H1 (cell line): ENCODE results near the gene SLC8A1. TPM values are rescaled to one million over a fixed set of nuclear protein-coding genes. Genes with fewer than 3 reads are reported as not detected.

Experiments
- CTCF ChIA-PET: fragments of 300-600 bp; sonication (Branson Sonifier 250); formaldehyde crosslinking; loops from one replicate; lab custom pipeline; 2021; ENCODE audit not compliant: partially characterized antibody; lab: Charles Lee
- POLR2A ChIA-PET: fragments of 300-600 bp; sonication (Branson Sonifier 250); formaldehyde crosslinking; loops from one replicate; lab custom pipeline; 2021; ENCODE audit warnings: inconsistent platforms; ENCODE audit not compliant: partially characterized antibody; lab: Charles Lee
- DNase-seq, 2 experiments: peaks; one replicate each; pipeline versions ENCODE4 v3.0.0 to v3.0.0-alpha.2; 2010 to 2022; ENCODE audit warnings: low spot score in 2 of 2, low read depth in 1 of 2, mixed read lengths in 1 of 2
- FAIRE-seq: peaks from 2 replicates; lab custom pipeline; 2011; peaks lifted over from hg19 to GRCh38; lab: Jason Lieb, UNC
- H2AFZ ChIP-seq: 2 replicates; pipeline ENCODE4 v1.8.1; 2012; ENCODE audit warnings: low read length, inconsistent platforms
- H2AK5ac ChIP-seq: 2 replicates; pipeline ENCODE4 v1.6.1; 2013; ENCODE audit warnings: low read depth, low read length
- H2BK120ac ChIP-seq: replicated peaks from 2 replicates; pipeline ENCODE3; 2013; ENCODE audit warnings: low read depth, low read length, inconsistent platforms
- H2BK12ac ChIP-seq: 2 replicates; pipeline ENCODE4 v1.6.1; 2013; ENCODE audit warnings: low read depth, low read length
- H2BK15ac ChIP-seq: 2 replicates; pipeline ENCODE4 v1.6.1; 2013; ENCODE audit warnings: low read length
- H2BK20ac ChIP-seq: 2 replicates; pipeline ENCODE4 v1.6.1; 2013; ENCODE audit warnings: low read length
- H2BK5ac ChIP-seq: 2 replicates; pipeline ENCODE4 v1.6.1; 2013; ENCODE audit warnings: low read depth, low read length
- H3K14ac ChIP-seq: 2 replicates; pipeline ENCODE4 v1.6.1; 2013; ENCODE audit warnings: inconsistent platforms; ENCODE audit not compliant: insufficient read length
- H3K18ac ChIP-seq: 2 replicates; pipeline ENCODE4 v1.6.1; 2013; ENCODE audit warnings: low read length; ENCODE audit errors: extremely low read depth
- H3K23ac ChIP-seq: 2 replicates; pipeline ENCODE4 v1.6.1; 2013; ENCODE audit warnings: inconsistent platforms; ENCODE audit not compliant: insufficient read length
- H3K23me2 ChIP-seq: 2 replicates; pipeline ENCODE4 v1.6.1; 2013; ENCODE audit warnings: low read depth, low read length
- H3K27ac ChIP-seq: 2 replicates; pipeline ENCODE4 v1.6.1; 2011; ENCODE audit warnings: low read depth, low read length, inconsistent platforms
- H3K27me3 ChIP-seq, 4 experiments: replicated peaks in 1 of 4; 1 replicate in 1 of 4; 2 replicates in 3 of 4; pipeline versions ENCODE4 v1.6.1 to v1.8.1; 2011 to 2013; ENCODE audit warnings: low read length in 3 of 4, mild to moderate bottlenecking in 3 of 4, inconsistent platforms in 2 of 4, mixed read lengths in 2 of 4, moderate library complexity in 1 of 4; ENCODE audit not compliant: control insufficient read depth in 3 of 4, insufficient read depth in 3 of 4; ENCODE audit errors: extremely low read depth in 1 of 4
- H3K36me3 ChIP-seq, 4 experiments: 2 replicates each; pipeline versions ENCODE4 v1.6.1 to v1.8.1; 2011 to 2013; ENCODE audit warnings: mild to moderate bottlenecking in 4 of 4, low read length in 3 of 4, moderate library complexity in 2 of 4, control low read depth in 1 of 4, inconsistent platforms in 1 of 4; ENCODE audit not compliant: insufficient read depth in 4 of 4, control insufficient read depth in 2 of 4
- H3K4ac ChIP-seq: replicated peaks from 2 replicates; pipeline ENCODE3; 2013; ENCODE audit warnings: low read length, low read depth, mixed read lengths, inconsistent platforms; ENCODE audit not compliant: insufficient read length
- H3K4me1 ChIP-seq, 4 experiments: replicated peaks in 1 of 4; 1 replicate in 1 of 4; 2 replicates in 3 of 4; pipeline versions ENCODE4 v1.6.1 to v1.8.1; 2011 to 2013; ENCODE audit warnings: low read length in 3 of 4, inconsistent platforms in 2 of 4, mixed read lengths in 1 of 4; ENCODE audit not compliant: insufficient read depth in 4 of 4, control insufficient read depth in 3 of 4
- H3K4me2 ChIP-seq, 2 experiments: 2 replicates each; pipeline versions ENCODE4 v1.6.1 to v1.8.1; 2011 to 2013; ENCODE audit warnings: low read depth in 2 of 2, low read length in 2 of 2, control low read depth in 1 of 2, inconsistent platforms in 1 of 2, mild to moderate bottlenecking in 1 of 2; ENCODE audit not compliant: insufficient read depth in 1 of 2
- H3K4me3 ChIP-seq, 4 experiments: fragments of 200-600, 300-600 bp in 1 of 4; sonication (generic), shearing (Covaris generic), sonication (Bioruptor Twin) in 1 of 4; 2 replicates each; pipeline versions ENCODE4 v1.5.1 to v1.8.1; 2011 to 2016; ENCODE audit warnings: low read length in 4 of 4, low read depth in 3 of 4, control low read depth in 2 of 4, inconsistent platforms in 2 of 4, mild to moderate bottlenecking in 2 of 4, mixed read lengths in 1 of 4, moderate library complexity in 1 of 4; ENCODE audit not compliant: insufficient read depth in 2 of 4; ENCODE audit errors: extremely low read depth in 1 of 4
- H3K56ac ChIP-seq: replicated peaks from 2 replicates; pipeline ENCODE3; 2013; ENCODE audit warnings: low read depth, mild to moderate bottlenecking, mixed read lengths, low read length, inconsistent platforms; ENCODE audit not compliant: insufficient read length
- H3K79me1 ChIP-seq: 2 replicates; pipeline ENCODE4 v1.6.1; 2013; ENCODE audit warnings: low read depth, low read length, control low read depth
- H3K79me2 ChIP-seq, 2 experiments: 2 replicates each; pipeline versions ENCODE4 v1.6.1 to v1.8.1; 2012 to 2013; ENCODE audit warnings: low read length in 2 of 2, mild to moderate bottlenecking in 2 of 2, inconsistent platforms in 1 of 2; ENCODE audit not compliant: insufficient read depth in 2 of 2, control insufficient read depth in 1 of 2
- H3K9ac ChIP-seq, 4 experiments: replicated peaks in 1 of 4; 1 replicate in 1 of 4; 2 replicates in 3 of 4; pipeline versions ENCODE4 v1.6.1 to v1.8.1; 2011 to 2013; ENCODE audit warnings: low read depth in 3 of 4, low read length in 3 of 4, control low read depth in 2 of 4, mild to moderate bottlenecking in 2 of 4, moderate library complexity in 2 of 4, inconsistent platforms in 1 of 4; ENCODE audit errors: extremely low read depth in 1 of 4
- H3K9me3 ChIP-seq, 2 experiments: 2 replicates each; pipeline versions ENCODE4 v1.6.1 to v1.8.1; 2012 to 2013; ENCODE audit warnings: mild to moderate bottlenecking in 2 of 2, moderate library complexity in 2 of 2, control low read depth in 1 of 2, inconsistent platforms in 1 of 2, low read depth in 1 of 2, low read length in 1 of 2, mixed read lengths in 1 of 2; ENCODE audit not compliant: insufficient read depth in 2 of 2
- H4K20me1 ChIP-seq, 2 experiments: replicated peaks in 1 of 2; 2 replicates each; pipeline versions ENCODE3 to v1.8.1; 2011 to 2013; ENCODE audit warnings: inconsistent platforms in 2 of 2, low read length in 2 of 2, mild to moderate bottlenecking in 1 of 2; ENCODE audit not compliant: insufficient read depth in 2 of 2, control insufficient read depth in 1 of 2
- H4K5ac ChIP-seq: 2 replicates; pipeline ENCODE4 v1.6.1; 2013; ENCODE audit warnings: low read length, low read depth, mixed read lengths, inconsistent platforms; ENCODE audit not compliant: insufficient read length
- H4K8ac ChIP-seq: 2 replicates; pipeline ENCODE4 v1.8.0; 2013; ENCODE audit warnings: mild to moderate bottlenecking, moderate library complexity, low read length, inconsistent platforms; ENCODE audit not compliant: insufficient read depth; ENCODE audit errors: extremely low read depth
- H4K91ac ChIP-seq: replicated peaks from 2 replicates; pipeline ENCODE3; 2013; ENCODE audit warnings: low read length, mixed read lengths, inconsistent platforms; ENCODE audit not compliant: insufficient read length
- BCL11A ChIP-seq, 2 experiments: IDR thresholded peaks; one replicate each; pipeline ENCODE4 v1.6.1; 2011; ENCODE audit warnings: low read depth in 2 of 2, low read length in 2 of 2, mild to moderate bottlenecking in 2 of 2
- BRCA1 ChIP-seq: IDR thresholded peaks from 2 replicates; pipeline ENCODE4 v1.6.1; 2012; ENCODE audit warnings: low read depth, low read length, improper control_type of control experiment
- CBX5 ChIP-seq: fragments of 300-800, 300-1000 bp; sonication (generic); IDR thresholded peaks from 2 replicates; pipeline ENCODE4 v1.7.1; 2016; ENCODE audit warnings: antibody characterized with exemption, low read length, low read depth
- EGR1 ChIP-seq: IDR thresholded peaks from 2 replicates; pipeline ENCODE4 v1.6.1; 2011; ENCODE audit warnings: low read depth, low read length, borderline replicate concordance
- EP300 ChIP-seq, 2 experiments: IDR thresholded peaks; 1 replicate in 1 of 2; 2 replicates in 1 of 2; pipeline ENCODE4 v1.6.1; 2011 to 2012; ENCODE audit warnings: low read depth in 2 of 2, low read length in 2 of 2, mild to moderate bottlenecking in 2 of 2, borderline replicate concordance in 1 of 2, inconsistent platforms in 1 of 2, moderate library complexity in 1 of 2
- HDAC2 ChIP-seq, 2 experiments: fragments of 300-600 bp in 1 of 2; sonication (generic) in 1 of 2; IDR thresholded peaks; 2 replicates each; pipeline ENCODE4 v1.6.1; 2011 to 2012; ENCODE audit warnings: low read depth in 2 of 2, low read length in 2 of 2, mild to moderate bottlenecking in 2 of 2, moderate library complexity in 2 of 2, borderline replicate concordance in 1 of 2, inconsistent platforms in 1 of 2
- MAFK ChIP-seq: IDR thresholded peaks from 2 replicates; pipeline ENCODE4 v1.6.1; 2012; ENCODE audit warnings: low read depth, mild to moderate bottlenecking, improper control_type of control experiment, low read length
- SIN3A ChIP-seq, 2 experiments: IDR thresholded peaks in 1 of 2; conservative IDR thresholded peaks in 1 of 2; 2 replicates each; pipeline ENCODE4 v1.6.1; 2011 to 2012; ENCODE audit warnings: low read length in 2 of 2, improper control_type of control experiment in 1 of 2, low read depth in 1 of 2, mild to moderate bottlenecking in 1 of 2
- SIRT6 ChIP-seq: IDR thresholded peaks from one replicate; pipeline ENCODE4 v1.7.1; 2012; ENCODE audit warnings: low read length, inconsistent platforms
- SP1 ChIP-seq: IDR thresholded peaks from 2 replicates; pipeline ENCODE4 v1.6.1; 2011; ENCODE audit warnings: low read depth, low read length
- SP2 ChIP-seq: IDR thresholded peaks from 2 replicates; pipeline ENCODE4 v1.6.1; 2012; ENCODE audit warnings: mild to moderate bottlenecking, low read length, inconsistent platforms
- USF2 ChIP-seq: IDR thresholded peaks from 2 replicates; pipeline ENCODE4 v1.6.1; 2011; ENCODE audit warnings: low read length, improper control_type of control experiment
- whole genome bisulfite sequencing, 2 experiments: shearing (Covaris generic) in 1 of 2; methylation state at CpG; one replicate each; pipeline versions ENCODE4 v1.1.6 to v1.1.7; 2013 to 2015; ENCODE audit warnings: low lambda C conversion rate in 2 of 2, mixed read lengths in 2 of 2, inconsistent platforms in 1 of 2, low coverage in 1 of 2, missing lambda C conversion rate in 1 of 2; ENCODE audit not compliant: insufficient replicate concordance in 2 of 2, insufficient coverage in 1 of 2, insufficient read length in 1 of 2; ENCODE audit errors: extremely low coverage in 1 of 2, missing lambda C conversion rate in 1 of 2; 5-methylcytosine and 5-hydroxymethylcytosine counted together
- polyA plus RNA-seq, 7 experiments: library from polyadenylated mRNA; depleted of rRNA in 3 of 7; stranded (reverse) in 5 of 7; unstranded in 2 of 7; fragments of >200 nt in 5 of 7; fragments of 200-250 nt in 2 of 7; gene quantifications; 1 replicate in 5 of 7; 2 replicates in 1 of 7; 4 replicates in 1 of 7; pipeline versions ENCODE4 v1.2.1 to v1.2.3, GENCODE V29; 2011 to 2013; ENCODE audit warnings: missing spikeins in 2 of 7, mixed read lengths in 2 of 7
- total RNA-seq: library from RNA; stranded (reverse); fragmentation: NEBNext Ultra II Directional; extraction: Animal tissue kit (Norgen Biotek cat#: 25700); gene quantifications from 2 replicates; pipeline ENCODE4 v1.2.1, GENCODE V29; 2021

SLC8A1 gene
- total and polyA plus RNA-seq, 2 of the 8 experiments (the other 6 are each of a cell fraction or from before 2014, with no cell fraction given), result 0.68 to 3.6 TPM

GRCh38 chr2:40251137-40251536 is 200.8 kb downstream of the SLC8A1 start:
- no peaks in the 10 kb centered on the region for H3K23me2 ChIP-seq
- no peak overlapping the region for H3K9ac ChIP-seq
- no peak overlapping the region for H2BK20ac ChIP-seq
- no peaks in the 10 kb centered on the region for H3K79me1 ChIP-seq
- POLR2A ChIA-PET, result no interaction called here
- H3K27me3 ChIP-seq, result no peaks in the 10 kb centered on the region
- H3K23ac ChIP-seq, result no peak overlapping the region
- H2BK120ac ChIP-seq, result no peak overlapping the region
- no peak overlapping the region for H4K5ac ChIP-seq
- DNase-seq (no peak), FAIRE-seq (no peak)
- no peak overlapping the region for H3K27ac ChIP-seq
- no peak overlapping the region for H3K4ac ChIP-seq
- no peaks in the 10 kb centered on the region for H3K79me2 ChIP-seq
- H3K9me3 ChIP-seq, result no peaks in the 10 kb centered on the region
- H3K4me3 ChIP-seq, result no peak overlapping the region
- no peaks in the 10 kb centered on the region for H3K36me3 ChIP-seq
- 0 out of 7 replicates have a peak, but pooled peaks cover 0 to 3% (median 0%) of the 10 kb centered on the region in 4 experiments for H3K4me1 ChIP-seq
- no peak overlapping the region for H2BK5ac ChIP-seq
- no peak overlapping the region for H3K56ac ChIP-seq
- H2BK15ac ChIP-seq, result no peak overlapping the region
- H4K8ac ChIP-seq, result no peak overlapping the region
- no peak overlapping the region for H4K91ac ChIP-seq
- H2BK12ac ChIP-seq, result no peak overlapping the region; the same call in 1 of the 2 replicates
- WGBS, 2 experiments, result 79% methylated on average over 2 of the region's 2 CpGs; no CpG with 5 or more reads in 1 of the 2 experiments
- no peak overlapping the region for H3K14ac ChIP-seq
- CTCF ChIA-PET, result interaction anchor here (0.6 to 2.8 kb wide), 3 partner anchors 21 to 304 kb away, joined by 3 to 7 read pairs (median 3); no protein-coding TSS in a partner anchor
- no peak overlapping the region for H2AK5ac ChIP-seq
- H3K18ac ChIP-seq, result no peak overlapping the region
- H2AFZ ChIP-seq, result no peak overlapping the region
- no peak overlapping the region for H3K4me2 ChIP-seq
- no peaks in the 10 kb centered on the region for H4K20me1 ChIP-seq
- TF ChIP-seq BCL11A (IDR thresholded peaks at IDR 0.05; ENCODE audit: low read depth in 2 of 2, low read length in 2 of 2) (no peak), SP1 (no peak), HDAC2 (IDR thresholded peaks at IDR 0.05; ENCODE audit: borderline replicate concordance in 1 of 2, low read depth in 2 of 2, low read length in 2 of 2) (no peak), BRCA1 (no peak), EGR1 (no peak), SP2 (no peak), USF2 (no peak), EP300 (IDR thresholded peaks at IDR 0.05; ENCODE audit: borderline replicate concordance in 1 of 2, low read depth in 2 of 2, low read length in 2 of 2) (no peak), MAFK (no peak), SIRT6 (no peak), CBX5 (no peak), SIN3A (conservative IDR thresholded peaks at IDR 0.05 in 1 of 2, IDR thresholded peaks at IDR 0.05 in 1 of 2; ENCODE audit: low read depth in 1 of 2, low read length in 2 of 2) (no peak)
